ENCODE results near the gene COLEC11. TPM values are rescaled to one million over a fixed set of nuclear protein-coding genes. Genes with fewer than 3 reads are reported as not detected.

COLEC11 gene
- total and polyA plus RNA-seq, 2 experiments from 2014 or later = 1.3 to 1.5 TPM

DNA sequence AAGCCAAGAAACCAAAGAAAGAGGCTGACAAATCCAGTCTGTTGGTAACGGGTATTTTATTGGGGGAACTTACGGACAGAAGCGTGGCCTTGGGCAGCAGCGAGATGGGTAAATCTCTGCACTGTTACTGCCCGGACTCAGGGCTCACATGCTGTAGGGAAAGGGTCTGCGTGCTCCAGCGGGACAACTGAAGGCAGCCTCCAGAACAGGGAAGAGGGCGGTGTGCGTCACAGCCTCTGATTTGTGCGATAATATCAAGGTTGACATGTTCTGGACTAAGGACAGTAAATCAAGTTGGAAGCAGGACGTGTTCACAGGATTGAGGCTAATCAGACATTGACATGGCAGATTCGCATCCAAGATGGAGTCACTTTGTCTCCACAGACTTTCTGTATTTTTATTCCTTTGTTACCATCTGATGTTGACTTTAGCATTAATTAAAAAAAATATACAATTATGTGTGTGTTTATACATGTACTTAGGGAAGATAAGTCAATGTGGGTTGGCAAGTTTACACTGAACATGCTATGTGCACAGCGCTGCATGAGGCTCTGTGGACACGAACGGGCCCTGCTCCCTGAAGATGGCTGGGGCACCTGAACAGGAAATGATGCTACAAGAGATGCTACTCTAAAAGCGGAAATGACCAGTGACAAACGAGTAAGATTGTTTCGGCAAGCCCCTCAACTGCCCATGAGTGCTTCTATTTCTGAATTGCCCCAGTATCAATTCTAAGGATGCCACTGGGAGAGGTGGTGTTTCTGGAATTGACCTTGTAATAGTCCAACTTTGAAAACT lies 85.8 kb downstream of the COLEC11 start:
- no peak overlapping the region for H3K27ac Mint-ChIP-seq
- peaks cover 61% of the 10 kb centered on the region for H3K9me3 Mint-ChIP-seq

More for the DNA sequence above, 85.8 kb downstream of the COLEC11 start:
- no peak overlapping the region for H3K4me2 ChIP-seq
- Mint-ChIP-seq H3K36me3 (ENCODE audit: low read depth) (no peaks in the 10 kb centered on the region), H3K27me3 (ENCODE audit: insufficient read depth, low read depth, poor library complexity) (peaks cover 3% of the 10 kb centered on the region), H3K4me1 (no peaks in the 10 kb centered on the region), H3K4me3 (no peak overlapping the region)
- no peaks in the 10 kb centered on the region for H3K36me3 ChIP-seq (ENCODE audit: insufficient read depth)
- no peaks in the 10 kb centered on the region for H3K9me2 ChIP-seq (ENCODE audit: insufficient read depth)
- no peaks in the 10 kb centered on the region for H3F3A ChIP-seq (replicated peaks; ENCODE audit: low read depth)
- no peaks in the 10 kb centered on the region for H3K4me1 ChIP-seq (ENCODE audit: insufficient read depth)
- no peaks in the 10 kb centered on the region for H3K27me3 ChIP-seq (ENCODE audit: insufficient read depth)
- no peak for TF ChIP-seq EZH2 (IDR thresholded peaks at IDR 0.05; ENCODE audit: low read depth, unreplicated experiment)
- TF ChIP-seq, protein P1, sequence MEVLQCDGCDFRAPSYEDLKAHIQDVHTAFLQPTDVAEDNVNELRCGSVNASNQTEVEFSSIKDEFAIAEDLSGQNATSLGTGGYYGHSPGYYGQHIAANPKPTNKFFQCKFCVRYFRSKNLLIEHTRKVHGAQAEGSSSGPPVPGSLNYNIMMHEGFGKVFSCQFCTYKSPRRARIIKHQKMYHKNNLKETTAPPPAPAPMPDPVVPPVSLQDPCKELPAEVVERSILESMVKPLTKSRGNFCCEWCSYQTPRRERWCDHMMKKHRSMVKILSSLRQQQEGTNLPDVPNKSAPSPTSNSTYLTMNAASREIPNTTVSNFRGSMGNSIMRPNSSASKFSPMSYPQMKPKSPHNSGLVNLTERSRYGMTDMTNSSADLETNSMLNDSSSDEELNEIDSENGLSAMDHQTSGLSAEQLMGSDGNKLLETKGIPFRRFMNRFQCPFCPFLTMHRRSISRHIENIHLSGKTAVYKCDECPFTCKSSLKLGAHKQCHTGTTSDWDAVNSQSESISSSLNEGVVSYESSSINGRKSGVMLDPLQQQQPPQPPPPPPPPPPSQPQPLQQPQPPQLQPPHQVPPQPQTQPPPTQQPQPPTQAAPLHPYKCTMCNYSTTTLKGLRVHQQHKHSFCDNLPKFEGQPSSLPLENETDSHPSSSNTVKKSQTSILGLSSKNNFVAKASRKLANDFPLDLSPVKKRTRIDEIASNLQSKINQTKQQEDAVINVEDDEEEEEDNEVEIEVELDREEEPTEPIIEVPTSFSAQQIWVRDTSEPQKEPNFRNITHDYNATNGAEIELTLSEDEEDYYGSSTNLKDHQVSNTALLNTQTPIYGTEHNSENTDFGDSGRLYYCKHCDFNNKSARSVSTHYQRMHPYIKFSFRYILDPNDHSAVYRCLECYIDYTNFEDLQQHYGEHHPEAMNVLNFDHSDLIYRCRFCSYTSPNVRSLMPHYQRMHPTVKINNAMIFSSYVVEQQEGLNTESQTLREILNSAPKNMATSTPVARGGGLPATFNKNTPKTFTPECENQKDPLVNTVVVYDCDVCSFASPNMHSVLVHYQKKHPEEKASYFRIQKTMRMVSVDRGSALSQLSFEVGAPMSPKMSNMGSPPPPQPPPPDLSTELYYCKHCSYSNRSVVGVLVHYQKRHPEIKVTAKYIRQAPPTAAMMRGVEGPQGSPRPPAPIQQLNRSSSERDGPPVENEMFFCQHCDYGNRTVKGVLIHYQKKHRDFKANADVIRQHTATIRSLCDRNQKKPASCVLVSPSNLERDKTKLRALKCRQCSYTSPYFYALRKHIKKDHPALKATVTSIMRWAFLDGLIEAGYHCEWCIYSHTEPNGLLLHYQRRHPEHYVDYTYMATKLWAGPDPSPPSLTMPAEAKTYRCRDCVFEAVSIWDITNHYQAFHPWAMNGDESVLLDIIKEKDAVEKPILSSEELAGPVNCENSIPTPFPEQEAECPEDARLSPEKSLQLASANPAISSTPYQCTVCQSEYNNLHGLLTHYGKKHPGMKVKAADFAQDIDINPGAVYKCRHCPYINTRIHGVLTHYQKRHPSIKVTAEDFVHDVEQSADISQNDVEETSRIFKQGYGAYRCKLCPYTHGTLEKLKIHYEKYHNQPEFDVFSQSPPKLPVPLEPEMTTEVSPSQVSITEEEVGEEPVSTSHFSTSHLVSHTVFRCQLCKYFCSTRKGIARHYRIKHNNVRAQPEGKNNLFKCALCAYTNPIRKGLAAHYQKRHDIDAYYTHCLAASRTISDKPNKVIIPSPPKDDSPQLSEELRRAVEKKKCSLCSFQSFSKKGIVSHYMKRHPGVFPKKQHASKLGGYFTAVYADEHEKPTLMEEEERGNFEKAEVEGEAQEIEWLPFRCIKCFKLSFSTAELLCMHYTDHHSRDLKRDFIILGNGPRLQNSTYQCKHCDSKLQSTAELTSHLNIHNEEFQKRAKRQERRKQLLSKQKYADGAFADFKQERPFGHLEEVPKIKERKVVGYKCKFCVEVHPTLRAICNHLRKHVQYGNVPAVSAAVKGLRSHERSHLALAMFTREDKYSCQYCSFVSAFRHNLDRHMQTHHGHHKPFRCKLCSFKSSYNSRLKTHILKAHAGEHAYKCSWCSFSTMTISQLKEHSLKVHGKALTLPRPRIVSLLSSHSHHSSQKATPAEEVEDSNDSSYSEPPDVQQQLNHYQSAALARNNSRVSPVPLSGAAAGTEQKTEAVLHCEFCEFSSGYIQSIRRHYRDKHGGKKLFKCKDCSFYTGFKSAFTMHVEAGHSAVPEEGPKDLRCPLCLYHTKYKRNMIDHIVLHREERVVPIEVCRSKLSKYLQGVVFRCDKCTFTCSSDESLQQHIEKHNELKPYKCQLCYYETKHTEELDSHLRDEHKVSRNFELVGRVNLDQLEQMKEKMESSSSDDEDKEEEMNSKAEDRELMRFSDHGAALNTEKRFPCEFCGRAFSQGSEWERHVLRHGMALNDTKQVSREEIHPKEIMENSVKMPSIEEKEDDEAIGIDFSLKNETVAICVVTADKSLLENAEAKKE (CRISPR knock-in tag; IDR thresholded peaks at IDR 0.05) = no peak
- no peak for TF ChIP-seq STAT1 (IDR thresholded peaks at IDR 0.05; ENCODE audit: unreplicated experiment)
- TF ChIP-seq NANOG (IDR thresholded peaks at IDR 0.05; ENCODE audit: borderline replicate concordance) = no peak
- TF ChIP-seq, protein P2, sequence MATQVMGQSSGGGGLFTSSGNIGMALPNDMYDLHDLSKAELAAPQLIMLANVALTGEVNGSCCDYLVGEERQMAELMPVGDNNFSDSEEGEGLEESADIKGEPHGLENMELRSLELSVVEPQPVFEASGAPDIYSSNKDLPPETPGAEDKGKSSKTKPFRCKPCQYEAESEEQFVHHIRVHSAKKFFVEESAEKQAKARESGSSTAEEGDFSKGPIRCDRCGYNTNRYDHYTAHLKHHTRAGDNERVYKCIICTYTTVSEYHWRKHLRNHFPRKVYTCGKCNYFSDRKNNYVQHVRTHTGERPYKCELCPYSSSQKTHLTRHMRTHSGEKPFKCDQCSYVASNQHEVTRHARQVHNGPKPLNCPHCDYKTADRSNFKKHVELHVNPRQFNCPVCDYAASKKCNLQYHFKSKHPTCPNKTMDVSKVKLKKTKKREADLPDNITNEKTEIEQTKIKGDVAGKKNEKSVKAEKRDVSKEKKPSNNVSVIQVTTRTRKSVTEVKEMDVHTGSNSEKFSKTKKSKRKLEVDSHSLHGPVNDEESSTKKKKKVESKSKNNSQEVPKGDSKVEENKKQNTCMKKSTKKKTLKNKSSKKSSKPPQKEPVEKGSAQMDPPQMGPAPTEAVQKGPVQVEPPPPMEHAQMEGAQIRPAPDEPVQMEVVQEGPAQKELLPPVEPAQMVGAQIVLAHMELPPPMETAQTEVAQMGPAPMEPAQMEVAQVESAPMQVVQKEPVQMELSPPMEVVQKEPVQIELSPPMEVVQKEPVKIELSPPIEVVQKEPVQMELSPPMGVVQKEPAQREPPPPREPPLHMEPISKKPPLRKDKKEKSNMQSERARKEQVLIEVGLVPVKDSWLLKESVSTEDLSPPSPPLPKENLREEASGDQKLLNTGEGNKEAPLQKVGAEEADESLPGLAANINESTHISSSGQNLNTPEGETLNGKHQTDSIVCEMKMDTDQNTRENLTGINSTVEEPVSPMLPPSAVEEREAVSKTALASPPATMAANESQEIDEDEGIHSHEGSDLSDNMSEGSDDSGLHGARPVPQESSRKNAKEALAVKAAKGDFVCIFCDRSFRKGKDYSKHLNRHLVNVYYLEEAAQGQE (IDR thresholded peaks at IDR 0.05; ENCODE audit: unreplicated experiment) = no peak
- TF ChIP-seq JUNB (IDR thresholded peaks at IDR 0.05; ENCODE audit: unreplicated experiment) = no peak
- TF ChIP-seq, protein P3, sequence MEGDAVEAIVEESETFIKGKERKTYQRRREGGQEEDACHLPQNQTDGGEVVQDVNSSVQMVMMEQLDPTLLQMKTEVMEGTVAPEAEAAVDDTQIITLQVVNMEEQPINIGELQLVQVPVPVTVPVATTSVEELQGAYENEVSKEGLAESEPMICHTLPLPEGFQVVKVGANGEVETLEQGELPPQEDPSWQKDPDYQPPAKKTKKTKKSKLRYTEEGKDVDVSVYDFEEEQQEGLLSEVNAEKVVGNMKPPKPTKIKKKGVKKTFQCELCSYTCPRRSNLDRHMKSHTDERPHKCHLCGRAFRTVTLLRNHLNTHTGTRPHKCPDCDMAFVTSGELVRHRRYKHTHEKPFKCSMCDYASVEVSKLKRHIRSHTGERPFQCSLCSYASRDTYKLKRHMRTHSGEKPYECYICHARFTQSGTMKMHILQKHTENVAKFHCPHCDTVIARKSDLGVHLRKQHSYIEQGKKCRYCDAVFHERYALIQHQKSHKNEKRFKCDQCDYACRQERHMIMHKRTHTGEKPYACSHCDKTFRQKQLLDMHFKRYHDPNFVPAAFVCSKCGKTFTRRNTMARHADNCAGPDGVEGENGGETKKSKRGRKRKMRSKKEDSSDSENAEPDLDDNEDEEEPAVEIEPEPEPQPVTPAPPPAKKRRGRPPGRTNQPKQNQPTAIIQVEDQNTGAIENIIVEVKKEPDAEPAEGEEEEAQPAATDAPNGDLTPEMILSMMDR (conservative IDR thresholded peaks at IDR 0.05; ENCODE audit: low read depth in 2 of 2) = no peak
- TF ChIP-seq EZH2phosphoT487 (IDR thresholded peaks at IDR 0.05; ENCODE audit: unreplicated experiment) = no peak
- no peak for TF ChIP-seq CREB1 (CRISPR knock-in tag; IDR thresholded peaks at IDR 0.05; ENCODE audit: low read depth)
- no peak for TF ChIP-seq ZNF114 (CRISPR knock-in tag; IDR thresholded peaks at IDR 0.05)
- TF ChIP-seq, protein P4, sequence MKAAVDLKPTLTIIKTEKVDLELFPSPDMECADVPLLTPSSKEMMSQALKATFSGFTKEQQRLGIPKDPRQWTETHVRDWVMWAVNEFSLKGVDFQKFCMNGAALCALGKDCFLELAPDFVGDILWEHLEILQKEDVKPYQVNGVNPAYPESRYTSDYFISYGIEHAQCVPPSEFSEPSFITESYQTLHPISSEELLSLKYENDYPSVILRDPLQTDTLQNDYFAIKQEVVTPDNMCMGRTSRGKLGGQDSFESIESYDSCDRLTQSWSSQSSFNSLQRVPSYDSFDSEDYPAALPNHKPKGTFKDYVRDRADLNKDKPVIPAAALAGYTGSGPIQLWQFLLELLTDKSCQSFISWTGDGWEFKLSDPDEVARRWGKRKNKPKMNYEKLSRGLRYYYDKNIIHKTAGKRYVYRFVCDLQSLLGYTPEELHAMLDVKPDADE (IDR thresholded peaks at IDR 0.05) = no peak
- TF ChIP-seq POLR2AphosphoS5 (IDR thresholded peaks at IDR 0.05; ENCODE audit: low read depth) = no peak
- TF ChIP-seq ZNF331 (CRISPR knock-in tag; IDR thresholded peaks at IDR 0.05; ENCODE audit: low read depth) = no peak
- H2AFZ ChIP-seq = no peak overlapping the region
- no peak overlapping the region for H3K4me3 ChIP-seq
- H4K20me1 ChIP-seq (replicated peaks; ENCODE audit: insufficient read depth) = no peaks in the 10 kb centered on the region
- no peak for DNase-seq (ENCODE audit: low spot score)
- no peaks in the 10 kb centered on the region for H3K79me2 ChIP-seq (replicated peaks; ENCODE audit: insufficient read depth)
- no peak overlapping the region for H3K27ac ChIP-seq (ENCODE audit: low read depth)
- ATAC-seq = no peak

Data from GM23338 (cell line).